Keratinocyte (primary cell): ENCODE results near the gene DLX2.
A peak's percentile ranks its signal among the peaks of the same experiment; 100 is the strongest.

Experiments
- EZH2 ChIP-seq: IDR thresholded peaks from one replicate; pipeline ENCODE4 v1.6.1; 2012; ENCODE audit warnings: inconsistent platforms, mild to moderate bottlenecking, low read length, moderate library complexity
- TF ChIP-seq, protein P1 (sequence below), 3 experiments: IDR thresholded peaks in 1 of 3; conservative IDR thresholded peaks in 1 of 3; optimal IDR thresholded peaks in 1 of 3; 2 replicates in 2 of 3; 3 replicates in 1 of 3; pipeline versions ENCODE3 to v1.5.1; 2011; ENCODE audit warnings: low read length in 3 of 3, mild to moderate bottlenecking in 3 of 3, moderate library complexity in 2 of 3, control low read depth in 1 of 3, inconsistent platforms in 1 of 3; ENCODE audit not compliant: insufficient read depth in 2 of 3; ENCODE audit errors: extremely low read depth in 1 of 3

DNA sequence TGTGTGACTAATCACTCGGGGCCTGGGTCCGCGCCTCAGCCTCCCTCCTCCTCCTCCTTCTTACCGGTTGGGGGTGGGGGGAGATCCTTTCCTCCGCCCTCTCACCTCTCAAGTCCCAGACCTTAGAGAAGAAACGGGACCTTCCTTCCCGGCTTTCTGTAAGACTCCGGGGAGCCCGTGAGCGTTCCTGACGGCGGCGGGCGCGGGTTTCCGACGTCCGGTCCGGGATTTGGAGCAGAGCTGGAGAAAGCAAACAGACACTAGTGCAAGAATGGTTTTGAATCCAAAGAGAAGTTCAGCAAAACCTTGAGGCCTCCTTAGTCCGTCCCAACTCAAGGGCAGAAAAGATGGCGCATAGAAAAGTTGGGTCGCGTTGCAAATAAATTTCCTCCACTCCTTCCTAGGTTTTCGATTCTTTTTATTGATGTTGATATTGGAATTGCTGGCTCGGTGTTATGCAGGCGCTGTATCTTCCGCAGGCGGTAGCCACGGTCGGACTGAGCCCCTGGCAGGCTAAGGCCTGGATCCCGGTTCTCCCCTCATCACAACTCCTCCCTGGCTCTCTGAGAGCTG is 15.4 kb downstream of the DLX2 start:
- TF ChIP-seq, protein P1, sequence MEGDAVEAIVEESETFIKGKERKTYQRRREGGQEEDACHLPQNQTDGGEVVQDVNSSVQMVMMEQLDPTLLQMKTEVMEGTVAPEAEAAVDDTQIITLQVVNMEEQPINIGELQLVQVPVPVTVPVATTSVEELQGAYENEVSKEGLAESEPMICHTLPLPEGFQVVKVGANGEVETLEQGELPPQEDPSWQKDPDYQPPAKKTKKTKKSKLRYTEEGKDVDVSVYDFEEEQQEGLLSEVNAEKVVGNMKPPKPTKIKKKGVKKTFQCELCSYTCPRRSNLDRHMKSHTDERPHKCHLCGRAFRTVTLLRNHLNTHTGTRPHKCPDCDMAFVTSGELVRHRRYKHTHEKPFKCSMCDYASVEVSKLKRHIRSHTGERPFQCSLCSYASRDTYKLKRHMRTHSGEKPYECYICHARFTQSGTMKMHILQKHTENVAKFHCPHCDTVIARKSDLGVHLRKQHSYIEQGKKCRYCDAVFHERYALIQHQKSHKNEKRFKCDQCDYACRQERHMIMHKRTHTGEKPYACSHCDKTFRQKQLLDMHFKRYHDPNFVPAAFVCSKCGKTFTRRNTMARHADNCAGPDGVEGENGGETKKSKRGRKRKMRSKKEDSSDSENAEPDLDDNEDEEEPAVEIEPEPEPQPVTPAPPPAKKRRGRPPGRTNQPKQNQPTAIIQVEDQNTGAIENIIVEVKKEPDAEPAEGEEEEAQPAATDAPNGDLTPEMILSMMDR (optimal IDR thresholded peaks at IDR 0.05 in 1 of 3, IDR thresholded peaks at IDR 0.05 in 1 of 3, conservative IDR thresholded peaks at IDR 0.05 in 1 of 3; ENCODE audit: extremely low read depth in 1 of 3, insufficient read depth in 2 of 3, low read length in 3 of 3) = no peak
- TF ChIP-seq EZH2 = peak; percentile 2
